Prostate gland (tissue), 2 donors: Measurements from ENCODE around the gene SMARCA2.

ENCODE experiments used
- POLR2AphosphoS5 ChIP-seq: sonication (generic); formaldehyde crosslinking; IDR thresholded peaks from one replicate; pipeline ENCODE4 v1.6.1; 2017; ENCODE audit warnings: antibody characterized with exemption
- TF ChIP-seq, protein P1 (sequence below), 4 experiments: fragments of 200-600 bp in 2 of 4; fragments of 450-650 bp in 2 of 4; sonication (generic) in 2 of 4; IDR thresholded peaks; 1 replicate in 3 of 4; 2 replicates in 1 of 4; pipeline ENCODE4 v1.5.1; 2016 to 2019; ENCODE audit warnings: antibody characterized with exemption in 4 of 4, mild to moderate bottlenecking in 2 of 4, moderate library complexity in 2 of 4

DNA sequence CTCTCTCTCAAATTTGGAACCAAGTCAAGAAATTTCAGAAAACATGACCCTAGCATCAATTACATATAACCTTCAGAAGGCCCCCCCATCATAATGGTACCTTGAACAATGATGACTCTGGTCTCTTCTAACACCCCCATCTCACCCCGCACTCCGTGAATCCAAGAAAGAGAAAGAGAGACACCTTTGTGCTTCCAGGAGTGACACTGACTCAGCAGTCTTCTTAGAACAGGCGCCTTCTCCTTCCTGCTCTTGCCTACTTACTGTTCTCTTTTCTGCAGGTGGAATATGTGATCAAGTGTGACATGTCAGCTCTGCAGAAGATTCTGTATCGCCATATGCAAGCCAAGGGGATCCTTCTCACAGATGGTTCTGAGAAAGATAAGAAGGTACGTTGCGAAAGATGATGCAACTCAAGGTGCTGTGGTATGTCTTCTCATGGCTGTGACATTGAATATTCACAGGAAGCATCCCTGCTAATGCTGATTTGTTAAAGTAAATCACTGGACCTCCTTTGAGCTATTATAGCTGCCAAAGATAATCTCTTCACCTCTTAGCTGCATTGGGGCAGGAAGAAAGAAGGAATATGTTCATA lies 81.3 kb downstream of the SMARCA2 start:
- TF ChIP-seq, protein P1, sequence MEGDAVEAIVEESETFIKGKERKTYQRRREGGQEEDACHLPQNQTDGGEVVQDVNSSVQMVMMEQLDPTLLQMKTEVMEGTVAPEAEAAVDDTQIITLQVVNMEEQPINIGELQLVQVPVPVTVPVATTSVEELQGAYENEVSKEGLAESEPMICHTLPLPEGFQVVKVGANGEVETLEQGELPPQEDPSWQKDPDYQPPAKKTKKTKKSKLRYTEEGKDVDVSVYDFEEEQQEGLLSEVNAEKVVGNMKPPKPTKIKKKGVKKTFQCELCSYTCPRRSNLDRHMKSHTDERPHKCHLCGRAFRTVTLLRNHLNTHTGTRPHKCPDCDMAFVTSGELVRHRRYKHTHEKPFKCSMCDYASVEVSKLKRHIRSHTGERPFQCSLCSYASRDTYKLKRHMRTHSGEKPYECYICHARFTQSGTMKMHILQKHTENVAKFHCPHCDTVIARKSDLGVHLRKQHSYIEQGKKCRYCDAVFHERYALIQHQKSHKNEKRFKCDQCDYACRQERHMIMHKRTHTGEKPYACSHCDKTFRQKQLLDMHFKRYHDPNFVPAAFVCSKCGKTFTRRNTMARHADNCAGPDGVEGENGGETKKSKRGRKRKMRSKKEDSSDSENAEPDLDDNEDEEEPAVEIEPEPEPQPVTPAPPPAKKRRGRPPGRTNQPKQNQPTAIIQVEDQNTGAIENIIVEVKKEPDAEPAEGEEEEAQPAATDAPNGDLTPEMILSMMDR (IDR thresholded peaks at IDR 0.05), result no peak
- no peak for TF ChIP-seq POLR2AphosphoS5
